ENCODE measurements around the gene CENPC.

GRCh38 chr4:67480810-67481209 is 64.5 kb downstream of the CENPC start:
- TF ChIP-seq EZH2 (optimal IDR thresholded peaks at IDR 0.05; ENCODE audit: low read depth, low read length) (no peak), CTCF (IDR thresholded peaks at IDR 0.05; ENCODE audit: low read length) (no peak), EZH2phosphoT487 (IDR thresholded peaks at IDR 0.05; ENCODE audit: low read length) (no peak)

Measured in MM.1S (cell line).